ENCODE results near the gene SLC36A1.

SLC36A1 gene

DNA sequence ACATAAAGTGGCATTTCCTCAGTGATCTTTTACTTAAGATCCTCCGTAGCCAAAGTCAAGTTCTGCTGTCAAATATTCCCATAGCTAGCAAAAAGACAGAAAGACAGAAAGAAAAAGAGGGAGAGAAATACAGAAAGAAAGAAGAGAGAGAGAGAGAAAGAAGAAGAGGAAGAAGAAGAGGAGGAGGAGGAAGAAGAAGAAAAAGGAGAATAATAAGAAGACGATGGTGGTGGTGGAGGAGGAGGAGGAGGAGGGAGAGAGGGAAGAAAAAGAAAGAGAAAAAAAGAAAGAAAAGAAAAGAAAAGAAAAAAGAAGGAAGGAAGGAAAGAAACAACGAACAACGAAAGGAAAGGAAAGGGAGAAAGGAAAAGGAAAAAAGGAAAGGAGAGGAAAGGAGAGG lies 89.6 kb downstream of the SLC36A1 start:
- Histone ChIP-seq H3K9me3 (ENCODE audit: low read length) (no peaks in the 10 kb centered on the region), H3K4me3 (ENCODE audit: low read depth, low read length, poor library complexity, severe bottlenecking) (no peak overlapping the region), H3K4me2 (ENCODE audit: low read length) (no peak overlapping the region), H3F3A (ENCODE audit: insufficient read depth, low read length) (no peaks in the 10 kb centered on the region), H3K79me2 (ENCODE audit: insufficient read depth, low read length) (no peaks in the 10 kb centered on the region), H3K9me2 (ENCODE audit: low read depth, low read length) (no peaks in the 10 kb centered on the region), H2AFZ (ENCODE audit: low read length) (no peak overlapping the region), H3K27me3 (ENCODE audit: insufficient read depth, low read length) (no peaks in the 10 kb centered on the region; the same call in 1 of the 2 replicates), H3K4me1 (ENCODE audit: insufficient read depth, low read length, severe bottlenecking) (no peaks in the 10 kb centered on the region), H3K9ac (ENCODE audit: low read length) (no peak overlapping the region), H3K36me3 (ENCODE audit: insufficient read depth, low read length) (no peaks in the 10 kb centered on the region), H3K27ac (ENCODE audit: low read depth, low read length, poor library complexity, severe bottlenecking) (no peak overlapping the region), H4K20me1 (ENCODE audit: insufficient read depth, low read length) (no peaks in the 10 kb centered on the region)
- no peak for TF ChIP-seq EZH2 (IDR thresholded peaks at IDR 0.05; ENCODE audit: borderline replicate concordance, low read length)
- TF ChIP-seq, protein P1, sequence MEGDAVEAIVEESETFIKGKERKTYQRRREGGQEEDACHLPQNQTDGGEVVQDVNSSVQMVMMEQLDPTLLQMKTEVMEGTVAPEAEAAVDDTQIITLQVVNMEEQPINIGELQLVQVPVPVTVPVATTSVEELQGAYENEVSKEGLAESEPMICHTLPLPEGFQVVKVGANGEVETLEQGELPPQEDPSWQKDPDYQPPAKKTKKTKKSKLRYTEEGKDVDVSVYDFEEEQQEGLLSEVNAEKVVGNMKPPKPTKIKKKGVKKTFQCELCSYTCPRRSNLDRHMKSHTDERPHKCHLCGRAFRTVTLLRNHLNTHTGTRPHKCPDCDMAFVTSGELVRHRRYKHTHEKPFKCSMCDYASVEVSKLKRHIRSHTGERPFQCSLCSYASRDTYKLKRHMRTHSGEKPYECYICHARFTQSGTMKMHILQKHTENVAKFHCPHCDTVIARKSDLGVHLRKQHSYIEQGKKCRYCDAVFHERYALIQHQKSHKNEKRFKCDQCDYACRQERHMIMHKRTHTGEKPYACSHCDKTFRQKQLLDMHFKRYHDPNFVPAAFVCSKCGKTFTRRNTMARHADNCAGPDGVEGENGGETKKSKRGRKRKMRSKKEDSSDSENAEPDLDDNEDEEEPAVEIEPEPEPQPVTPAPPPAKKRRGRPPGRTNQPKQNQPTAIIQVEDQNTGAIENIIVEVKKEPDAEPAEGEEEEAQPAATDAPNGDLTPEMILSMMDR (IDR thresholded peaks at IDR 0.05; ENCODE audit: low read length), result no peak

DNA sequence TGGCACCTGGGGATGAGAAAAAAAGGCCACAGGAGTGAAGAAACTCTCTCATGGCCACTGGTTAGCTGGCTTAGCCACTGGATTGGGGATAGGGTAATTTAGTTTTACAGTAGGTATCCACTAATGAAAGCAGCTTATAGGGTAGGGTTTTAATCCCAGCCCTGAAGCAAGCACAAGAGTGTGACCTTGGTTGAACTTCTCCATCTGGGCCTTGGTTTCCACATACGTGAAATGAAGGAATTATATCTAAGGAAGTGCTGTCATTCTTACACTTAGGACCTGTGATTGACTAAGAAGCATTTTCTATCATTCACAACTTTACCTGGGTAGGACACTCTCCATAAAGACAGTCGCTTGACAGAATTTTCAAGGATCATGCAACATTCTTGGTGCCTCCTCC lies 94.2 kb downstream of the SLC36A1 start:
- no peak overlapping the region for H3K27ac ChIP-seq (ENCODE audit: low read depth, low read length, poor library complexity, severe bottlenecking)
- H3K79me2 ChIP-seq (ENCODE audit: insufficient read depth, low read length), result no peaks in the 10 kb centered on the region
- TF ChIP-seq EZH2 (IDR thresholded peaks at IDR 0.05; ENCODE audit: borderline replicate concordance, low read length), result no peak
- TF ChIP-seq, protein P1 (IDR thresholded peaks at IDR 0.05; ENCODE audit: low read length), result no peak
- H3K4me3 ChIP-seq (ENCODE audit: low read depth, low read length, poor library complexity, severe bottlenecking), result no peak overlapping the region
- no peak overlapping the region for H3K9ac ChIP-seq (ENCODE audit: low read length)
- no peaks in the 10 kb centered on the region for H3K9me2 ChIP-seq (ENCODE audit: low read depth, low read length)
- H3K9me3 ChIP-seq (ENCODE audit: low read length), result no peaks in the 10 kb centered on the region
- H3F3A ChIP-seq (ENCODE audit: insufficient read depth, low read length), result no peaks in the 10 kb centered on the region
- H3K4me1 ChIP-seq (ENCODE audit: insufficient read depth, low read length, severe bottlenecking), result no peaks in the 10 kb centered on the region
- no peaks in the 10 kb centered on the region for H3K36me3 ChIP-seq (ENCODE audit: insufficient read depth, low read length)
- no peaks in the 10 kb centered on the region for H3K27me3 ChIP-seq (ENCODE audit: insufficient read depth, low read length)
- H2AFZ ChIP-seq (ENCODE audit: low read length), result no peak overlapping the region
- H3K4me2 ChIP-seq (ENCODE audit: low read length), result no peak overlapping the region
- H4K20me1 ChIP-seq (ENCODE audit: insufficient read depth, low read length), result no peaks in the 10 kb centered on the region
